HG03378 (cell line): ENCODE measurements around the gene CNN2.

Experiments used
- ATAC-seq: cut with Tn5 transposase; IDR thresholded peaks from one replicate; pipeline ENCODE4 v1.9.1; 2021; ENCODE audit warnings: mild to moderate bottlenecking, moderate library complexity; ENCODE audit not compliant: unreplicated experiment

CNN2 gene

GRCh38 chr19:1064661-1065605, 38.5 kb downstream of the CNN2 start:
- no peak for ATAC-seq

- ATAC-seq = no peak
Observed at GRCh38 chr19:1065606-1066109, 39.2 kb downstream of the CNN2 start.

DNA sequence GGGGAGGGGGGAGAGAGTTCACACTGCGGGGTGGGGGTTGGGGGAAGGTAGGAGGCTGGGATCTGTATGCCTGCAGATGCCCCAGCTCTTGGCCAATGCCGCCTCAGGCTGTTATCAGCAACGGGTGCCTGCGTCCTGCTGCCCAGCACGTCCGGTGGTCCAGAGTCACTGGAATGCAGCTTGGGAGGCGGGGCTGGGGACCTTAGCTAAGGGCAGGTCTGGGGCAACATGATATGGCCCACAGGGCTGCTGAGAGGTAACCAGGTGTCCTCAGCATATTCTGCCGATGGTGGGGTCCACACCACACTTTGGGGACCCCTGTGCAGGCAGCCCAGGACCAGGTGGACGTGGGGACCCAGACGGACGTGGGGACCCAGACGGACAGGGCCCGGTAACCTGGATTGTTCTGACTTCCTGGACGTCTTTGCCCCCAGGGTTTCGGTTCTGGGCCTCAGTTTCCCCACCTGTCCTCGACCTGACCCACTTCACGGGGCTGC, 39.9 kb downstream of the CNN2 start:
- no peak for ATAC-seq

DNA sequence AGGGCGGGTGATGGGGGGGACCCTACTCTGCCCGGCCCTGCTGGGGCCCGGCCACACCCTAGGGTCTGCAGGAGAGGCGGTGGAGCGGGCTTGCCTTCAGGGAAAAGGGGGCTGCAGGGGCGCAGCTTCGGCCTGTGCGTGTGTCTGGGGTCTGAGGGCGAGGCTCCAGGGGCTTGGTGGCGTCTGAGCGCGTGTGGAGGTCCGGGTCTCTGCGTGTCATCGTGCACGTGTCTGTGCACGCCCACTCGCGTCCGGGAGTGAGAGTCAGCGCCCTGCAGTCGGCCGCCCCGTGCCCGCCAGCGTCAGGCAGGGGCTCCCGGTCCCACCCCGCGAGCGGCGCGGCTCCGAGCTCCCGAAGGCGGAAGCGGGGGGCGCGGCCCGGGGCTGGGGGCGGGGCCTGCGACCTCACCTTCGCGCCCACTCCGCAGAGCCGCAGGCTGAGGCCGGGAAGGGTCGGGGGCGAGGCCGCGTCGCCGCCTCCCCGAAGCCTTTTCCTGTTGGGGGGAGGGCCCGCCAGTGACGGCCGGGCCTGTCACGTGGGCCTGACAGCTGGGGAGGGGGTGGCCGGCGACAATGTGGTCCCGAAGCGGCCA, 40.4 kb downstream of the CNN2 start, which contains the start of gene ARHGAP45:
TSS of gene ARHGAP45 (plus strand) at position 420 of the 593 bp plus-strand sequence. CDS start 239 bp downstream, outside the sequence.
- ATAC-seq = no peak

DNA sequence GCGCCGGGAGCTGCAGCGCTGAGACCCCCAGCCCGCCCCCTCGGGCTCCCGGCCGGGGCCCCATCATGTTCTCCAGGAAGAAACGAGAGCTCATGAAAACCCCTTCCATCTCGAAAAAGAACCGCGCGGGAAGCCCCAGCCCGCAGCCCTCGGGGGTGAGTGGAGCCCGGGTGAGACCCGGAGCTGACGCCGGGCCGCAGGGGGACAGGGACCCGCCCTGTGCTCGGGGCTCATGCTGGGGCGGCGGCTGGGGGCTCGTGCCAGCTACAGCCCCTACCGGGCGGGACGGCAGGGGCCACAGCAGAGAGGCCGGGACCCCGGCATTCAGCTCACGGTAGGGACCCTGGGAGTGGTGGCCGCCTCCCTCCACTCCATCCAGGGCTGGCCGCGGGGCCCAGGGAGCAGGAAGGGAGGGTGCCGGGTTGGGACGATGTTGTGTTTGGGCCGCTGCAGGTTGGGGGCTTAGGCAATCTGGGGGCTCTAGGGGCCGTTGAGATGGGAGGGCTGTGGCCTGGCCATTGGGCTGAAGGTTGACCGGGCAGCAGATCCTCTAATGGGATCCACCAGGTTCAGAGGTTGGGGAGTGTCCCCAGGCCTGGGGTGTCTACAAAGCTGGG, 41.0 kb downstream of the CNN2 start:
- no peak for ATAC-seq

DNA sequence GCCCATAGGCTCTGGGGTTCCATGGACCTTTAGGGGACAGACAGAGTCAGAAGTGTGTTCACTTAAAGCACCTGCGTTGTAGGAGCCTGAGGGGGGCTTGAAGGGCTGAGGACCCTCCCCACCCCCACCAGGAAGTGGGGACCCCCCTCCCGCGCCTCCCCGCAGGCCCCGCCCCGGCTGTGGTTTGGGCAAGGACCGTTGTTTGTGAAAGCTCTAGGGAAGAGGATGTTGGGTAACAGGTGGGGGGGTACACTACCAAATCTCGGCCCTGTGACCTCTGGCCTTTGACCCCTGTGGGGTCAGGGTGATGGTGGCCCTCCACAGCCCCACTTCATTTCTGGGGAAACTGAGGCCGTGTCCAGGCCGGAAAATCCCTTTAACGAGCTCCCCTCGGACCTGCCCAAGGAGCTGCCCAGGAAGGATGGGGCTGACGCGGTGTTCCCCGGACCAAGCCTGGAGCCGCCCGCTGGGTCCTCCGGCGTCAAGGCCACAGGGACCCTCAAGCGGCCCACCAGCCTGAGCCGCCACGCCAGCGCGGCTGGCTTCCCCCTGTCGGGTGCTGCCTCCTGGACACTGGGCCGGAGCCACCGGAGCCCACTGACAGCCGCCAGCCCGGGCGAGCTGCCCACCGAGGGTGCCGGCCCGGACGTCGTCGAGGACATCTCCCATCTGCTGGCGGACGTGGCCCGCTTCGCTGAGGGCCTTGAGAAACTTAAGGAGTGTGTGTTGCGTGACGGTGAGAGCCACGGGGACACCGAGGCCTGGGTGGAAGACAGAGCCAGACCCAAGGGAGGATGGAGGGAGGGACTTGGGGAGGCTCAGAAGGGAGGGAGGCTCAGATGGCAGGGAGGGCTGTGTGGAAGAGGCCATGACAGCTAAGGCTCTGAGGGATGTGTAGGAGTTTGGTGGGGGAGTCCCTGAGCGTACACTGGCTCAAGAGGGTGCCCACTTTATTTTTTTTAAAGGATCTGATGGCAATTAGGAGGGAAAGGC, 41.9 kb downstream of the CNN2 start:
- no peak for ATAC-seq

DNA sequence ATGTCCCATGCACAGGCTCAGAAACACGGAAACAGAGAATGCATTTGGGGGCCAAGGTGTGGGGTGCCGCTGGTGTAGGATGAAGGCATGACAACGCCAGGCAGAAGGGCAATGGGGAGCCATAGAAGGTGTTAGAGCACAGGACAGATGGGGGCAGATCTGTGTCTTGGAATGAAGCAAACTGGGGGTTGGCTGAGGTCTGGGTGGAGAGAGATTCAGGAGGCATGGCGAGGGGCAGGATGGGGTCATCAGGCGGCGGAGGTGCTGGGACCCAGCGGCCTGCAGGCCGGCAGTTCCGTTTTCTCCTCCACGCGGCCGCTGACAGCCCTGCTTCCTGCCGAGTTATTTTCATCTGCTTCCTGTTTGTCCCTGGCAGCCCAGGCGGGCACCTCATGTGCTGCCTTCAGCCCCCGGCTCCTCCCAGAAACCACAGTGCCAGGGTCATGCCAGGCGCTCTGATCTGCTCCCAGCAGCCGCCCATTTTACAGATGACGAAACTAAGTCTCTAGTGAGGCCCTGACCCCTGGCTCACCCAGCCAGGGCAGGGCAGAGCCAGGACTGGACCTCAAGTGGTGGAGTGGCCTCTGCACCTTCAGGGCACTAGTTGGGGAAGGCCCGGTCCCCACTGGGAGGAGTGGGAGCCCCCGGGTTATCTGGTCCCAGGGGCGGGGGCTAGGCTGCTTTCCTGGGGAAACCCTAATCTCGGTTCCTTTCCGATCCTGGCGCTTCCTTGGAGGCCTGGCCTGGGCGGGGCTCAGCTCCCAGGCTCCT, 42.8 kb downstream of the CNN2 start:
- ATAC-seq = no peak

DNA sequence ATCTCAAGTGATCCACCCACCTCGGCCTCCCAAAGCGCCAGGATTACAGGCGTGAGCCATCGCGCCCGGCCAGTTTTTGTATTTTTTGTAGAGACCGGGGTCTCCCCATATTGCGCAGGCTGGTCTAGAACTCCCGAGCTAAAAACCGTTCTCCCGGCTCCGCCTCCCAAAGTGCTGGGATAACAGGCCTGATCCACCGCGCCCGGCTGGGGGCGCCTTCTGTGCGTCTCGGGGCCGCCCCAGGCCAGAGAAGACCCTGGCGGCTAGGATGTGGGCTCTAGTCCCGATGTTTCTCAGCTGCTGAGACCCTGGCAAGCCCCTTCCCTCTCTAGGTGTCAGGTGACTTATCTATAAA, 44.1 kb downstream of the CNN2 start:
- ATAC-seq = no peak

- no peak for ATAC-seq
Observed at GRCh38 chr19:1070931-1071791, 44.8 kb downstream of the CNN2 start.

- ATAC-seq = no peak
Observed at GRCh38 chr19:1072371-1073015, 46.1 kb downstream of the CNN2 start.

GRCh38 chr19:1073063-1073955, 46.9 kb downstream of the CNN2 start:
- ATAC-seq = no peak

DNA sequence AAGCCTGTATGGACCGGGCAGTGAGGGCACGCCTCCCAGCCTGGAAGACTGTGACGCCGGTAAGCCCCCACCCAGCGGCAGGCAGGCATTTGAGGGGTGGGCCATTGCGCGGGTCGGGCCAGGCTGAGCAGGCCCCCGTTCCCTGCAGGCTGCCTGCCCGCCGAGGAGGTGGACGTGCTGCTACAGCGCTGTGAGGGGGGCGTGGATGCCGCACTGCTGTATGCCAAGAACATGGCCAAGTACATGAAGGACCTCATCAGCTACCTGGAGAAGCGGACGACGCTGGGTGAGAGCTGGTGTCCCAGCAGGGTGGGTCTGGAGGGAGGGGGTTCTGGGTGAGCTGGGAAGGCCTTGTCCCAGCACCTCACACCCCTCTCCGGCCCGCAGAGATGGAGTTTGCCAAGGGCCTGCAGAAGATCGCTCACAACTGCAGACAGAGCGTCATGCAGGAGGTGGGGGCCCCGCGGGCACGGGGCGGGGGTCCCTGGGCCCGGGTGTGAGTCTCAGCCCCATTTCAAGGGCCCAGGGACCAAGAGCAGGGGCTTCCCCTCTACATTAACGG, 47.6 kb downstream of the CNN2 start:
- no peak for ATAC-seq

- no peak for ATAC-seq
Observed at GRCh38 chr19:1074544-1075283, 48.3 kb downstream of the CNN2 start.

DNA sequence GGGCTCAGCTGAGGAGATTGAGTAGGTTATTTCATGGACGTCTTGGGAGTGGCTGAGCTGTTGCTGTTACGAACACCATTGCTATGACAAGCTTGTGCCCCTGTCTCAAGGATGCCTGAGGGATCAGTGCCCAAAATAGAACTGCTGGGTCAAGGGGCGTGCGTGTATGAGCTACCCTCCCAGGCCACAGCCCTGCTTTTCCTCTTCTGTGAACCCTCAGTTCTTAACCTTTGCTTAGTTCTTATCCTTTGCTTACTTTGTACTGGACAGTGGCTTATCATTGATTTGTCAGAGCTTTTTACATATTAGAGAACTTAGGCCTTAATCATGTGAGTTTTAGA, 49.6 kb downstream of the CNN2 start:
- no peak for ATAC-seq

DNA sequence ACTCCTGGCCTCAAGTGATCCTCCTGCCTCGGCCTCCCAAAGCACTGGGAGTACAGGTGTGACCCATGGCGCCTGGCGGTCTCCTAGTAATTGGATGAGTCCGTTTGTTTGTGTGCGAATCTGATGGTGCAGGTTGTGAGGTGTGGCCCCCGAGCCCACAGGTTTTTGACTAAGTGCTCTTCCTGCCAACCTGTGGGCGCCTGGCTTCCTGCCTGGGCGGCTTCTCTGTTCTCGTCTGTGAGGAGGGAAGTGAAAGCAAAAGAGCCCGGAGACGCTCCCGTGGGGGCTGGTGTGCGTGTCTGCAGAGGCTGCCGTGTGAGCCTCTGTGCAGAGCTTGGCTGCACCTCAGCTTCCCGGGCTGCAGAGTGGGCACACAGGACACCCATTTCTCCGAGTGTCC, 50.5 kb downstream of the CNN2 start:
- peak; percentile 61 for ATAC-seq

GRCh38 chr19:1079566-1080111, 53.2 kb downstream of the CNN2 start:
- ATAC-seq = no peak
